Ishikawa (cell line): ENCODE data around the gene RTKN2.

ENCODE experiments used
- CEBPB ChIP-seq: IDR thresholded peaks from 2 replicates; pipeline ENCODE4 v1.6.1; 2012
- CREB1 ChIP-seq: IDR thresholded peaks from 2 replicates; pipeline ENCODE4 v1.6.1; 2012; ENCODE audit warnings: low read depth
- EGR1 ChIP-seq: IDR thresholded peaks from 2 replicates; pipeline ENCODE4 v1.6.1; 2012
- EP300 ChIP-seq: IDR thresholded peaks from 2 replicates; pipeline ENCODE4 v1.6.1; 2012; ENCODE audit warnings: borderline replicate concordance
- NFIC ChIP-seq: IDR thresholded peaks from 2 replicates; pipeline ENCODE4 v1.6.1; 2012
- USF1 ChIP-seq: IDR thresholded peaks from 2 replicates; pipeline ENCODE4 v1.6.1; 2012

- TF ChIP-seq EP300 (no peak), EGR1 (no peak), CREB1 (no peak), CEBPB (no peak), NFIC (no peak), USF1 (no peak)
These were observed 115.5 kb downstream of the RTKN2 start for GRCh38 chr10:62153191-62153590.
